Uterus (tissue), 4 donors: ENCODE data around the gene AUH. TPM values are rescaled to one million over a fixed set of nuclear protein-coding genes. Genes with fewer than 3 reads are reported as not detected.

Source experiments
- DNase-seq, 2 donors: peaks; one replicate each; pipeline ENCODE4 v3.0.0-alpha.2; 2019 to 2020
- H3K27ac ChIP-seq, 2 donors: fragments of 200-600 bp; sonication (generic); 1 replicate in 1 of 2; 2 replicates in 1 of 2; pipeline ENCODE4 v1.5.1; 2016 to 2018
- H3K27me3 ChIP-seq, 2 donors: fragments of 200-600 bp; sonication (generic); one replicate each; pipeline ENCODE4 v1.5.1; 2018 to 2019; ENCODE audit warnings: control low read depth in 1 of 2
- H3K36me3 ChIP-seq, 2 donors: fragments of 200-600 bp; sonication (generic); one replicate each; pipeline ENCODE4 v1.5.1; 2019; ENCODE audit warnings: control low read depth in 1 of 2
- H3K4me1 ChIP-seq, 2 donors: fragments of 200-600 bp; sonication (generic); one replicate each; pipeline ENCODE4 v1.5.1; 2018 to 2019; ENCODE audit warnings: control low read depth in 1 of 2
- H3K4me3 ChIP-seq, 2 donors: fragments of 200-600 bp; sonication (generic); 1 replicate in 1 of 2; 2 replicates in 1 of 2; pipeline ENCODE4 v1.5.1; 2018 to 2019; ENCODE audit warnings: mild to moderate bottlenecking in 1 of 2
- H3K9me3 ChIP-seq, 2 donors: fragments of 200-600 bp; sonication (generic); one replicate each; pipeline ENCODE4 v1.5.1; 2019; ENCODE audit warnings: control low read depth in 1 of 2
- CTCF ChIP-seq, 4 experiments: fragments of 200-600 bp in 2 of 4; fragments of 450-650 bp in 2 of 4; sonication (generic) in 2 of 4; IDR thresholded peaks; one replicate each; pipeline ENCODE4 v1.5.1; 2016 to 2019; ENCODE audit warnings: antibody characterized with exemption in 4 of 4, mild to moderate bottlenecking in 2 of 4, moderate library complexity in 1 of 4
- POLR2A ChIP-seq, 2 donors: fragments of 450-650 bp; IDR thresholded peaks; one replicate each; pipeline ENCODE4 v1.6.1; 2016; ENCODE audit warnings: antibody characterized with exemption in 2 of 2, mild to moderate bottlenecking in 1 of 2, moderate library complexity in 1 of 2
- intact Hi-C: fragments of 100-400 bp; cut with DNase I; formaldehyde crosslinking; loops from one replicate; pipeline ENCODE4 v1.15.1; 2023; ENCODE audit warnings: low total_unique reads
- total RNA-seq, 4 donors: library from RNA; depleted of rRNA in 3 of 4; stranded (reverse); fragments of >200 nt in 3 of 4; gene quantifications; one replicate each; pipeline versions ENCODE4 v1.1.0 to v1.2.4, GENCODE V29; 2014 to 2023
- donor health status: DM: yes; HTN: yes; CAD: no.

The AUH gene
- total RNA-seq, 4 donors from 2014 or later: 4.4 to 36.7 (median 23.7) TPM

GRCh38 chr9:91185193-91185886, 176.4 kb downstream of the AUH start:
- TF ChIP-seq CTCF (IDR thresholded peaks at IDR 0.05) (no peak), POLR2A (IDR thresholded peaks at IDR 0.05) (no peak)
- Histone ChIP-seq H3K36me3 (no peaks in the 10 kb centered on the region), H3K4me3 (no peak overlapping the region), H3K9me3 (no peaks in the 10 kb centered on the region), H3K27me3 (no peaks in the 10 kb centered on the region), H3K4me1 (no peaks in the 10 kb centered on the region), H3K27ac (no peak overlapping the region)
- intact Hi-C loops: no loop called here
- DNase-seq: no peak

- TF ChIP-seq CTCF (IDR thresholded peaks at IDR 0.05): no peak
- TF ChIP-seq POLR2A (IDR thresholded peaks at IDR 0.05): no peak
These were observed 179.1 kb downstream of the AUH start for GRCh38 chr9:91182429-91183225.

GRCh38 chr9:91181541-91181940, 180.2 kb downstream of the AUH start:
- DNase-seq: no peak
- Histone ChIP-seq H3K36me3 (no peaks in the 10 kb centered on the region), H3K9me3 (no peaks in the 10 kb centered on the region), H3K4me3 (no peak overlapping the region), H3K27ac (no peak overlapping the region), H3K27me3 (no peaks in the 10 kb centered on the region), H3K4me1 (no peaks in the 10 kb centered on the region)
- TF ChIP-seq POLR2A (IDR thresholded peaks at IDR 0.05): no peak
- no peak for TF ChIP-seq CTCF (IDR thresholded peaks at IDR 0.05)
- intact Hi-C loops: no loop called here

More at GRCh38 chr9:91182429-91183225, 179.1 kb downstream of the AUH start:
- H3K4me1 ChIP-seq: no peaks in the 10 kb centered on the region
- H3K27me3 ChIP-seq: no peaks in the 10 kb centered on the region
- intact Hi-C loops: no loop called here
- H3K27ac ChIP-seq: no peak overlapping the region
- H3K4me3 ChIP-seq: no peak overlapping the region
- no peaks in the 10 kb centered on the region for H3K9me3 ChIP-seq
- no peak for DNase-seq
- H3K36me3 ChIP-seq: no peaks in the 10 kb centered on the region

DNA sequence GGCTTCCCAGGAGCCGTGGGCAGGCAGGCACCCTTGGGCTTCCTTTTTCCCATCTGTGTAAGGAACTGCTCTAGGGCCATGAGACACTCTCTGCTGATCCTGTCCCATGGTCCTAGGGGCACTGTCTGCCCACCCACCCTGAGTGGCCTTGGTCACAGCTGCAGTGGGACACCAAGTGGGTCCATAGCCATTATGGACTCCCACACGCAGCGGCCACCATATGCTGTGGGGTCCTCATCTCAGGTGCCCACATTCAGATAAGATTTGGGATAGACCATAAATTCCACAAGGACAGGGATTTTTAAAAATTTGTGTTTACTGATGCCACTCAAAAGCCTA, 180.8 kb downstream of the AUH start:
- H3K27me3 ChIP-seq: no peaks in the 10 kb centered on the region
- no peaks in the 10 kb centered on the region for H3K4me1 ChIP-seq
- no peak overlapping the region for H3K4me3 ChIP-seq
- DNase-seq: no peak
- no peak for TF ChIP-seq POLR2A (IDR thresholded peaks at IDR 0.05)
- H3K9me3 ChIP-seq: no peaks in the 10 kb centered on the region
- intact Hi-C loops: no loop called here
- no peaks in the 10 kb centered on the region for H3K36me3 ChIP-seq
- H3K27ac ChIP-seq: no peak overlapping the region

DNA sequence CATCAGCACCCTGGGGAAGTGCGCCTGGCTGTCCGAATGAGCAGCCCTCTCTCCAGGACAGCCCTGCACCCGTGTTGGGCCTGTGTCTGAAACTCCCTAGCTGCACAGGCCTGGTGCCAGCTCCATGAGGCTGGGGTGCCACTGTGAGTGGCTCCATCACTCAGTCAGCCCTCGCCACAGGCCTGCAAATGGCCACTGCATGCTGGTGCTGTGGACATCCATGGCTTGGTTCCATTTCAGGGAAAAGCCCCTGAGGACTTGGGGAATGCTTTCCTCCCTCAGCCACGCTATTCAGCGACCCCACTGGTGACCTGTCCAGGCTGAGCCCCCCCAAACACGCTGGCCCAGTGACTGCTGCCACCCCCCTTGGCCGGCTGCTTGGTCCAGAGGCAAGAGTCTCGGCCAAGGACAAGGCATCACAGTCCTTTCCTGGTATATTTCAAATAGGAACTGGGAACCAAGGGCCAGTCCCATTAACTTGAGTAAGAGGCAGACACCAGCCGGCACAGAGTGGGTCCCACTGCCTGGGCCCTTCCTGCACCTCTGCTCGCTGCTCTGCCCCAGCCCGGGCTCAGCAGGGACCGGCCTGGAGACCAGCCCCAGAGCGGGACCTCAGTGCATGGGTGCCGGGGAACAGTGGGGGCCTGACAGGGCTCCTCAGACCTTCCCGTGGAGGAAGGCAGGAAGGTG, 181.3 kb downstream of the AUH start:
- H3K27me3 ChIP-seq: no peaks in the 10 kb centered on the region
- no peaks in the 10 kb centered on the region for H3K9me3 ChIP-seq
- H3K36me3 ChIP-seq: no peaks in the 10 kb centered on the region
- intact Hi-C loops: no loop called here
- no peak for DNase-seq
- no peak overlapping the region for H3K27ac ChIP-seq
- no peak overlapping the region for H3K4me3 ChIP-seq
- TF ChIP-seq CTCF (IDR thresholded peaks at IDR 0.05) (no peak), POLR2A (IDR thresholded peaks at IDR 0.05) (no peak)
- no peaks in the 10 kb centered on the region for H3K4me1 ChIP-seq
